GM23248 (cell line): Measurements from ENCODE around the gene C6orf120. TPM values are rescaled to one million over a fixed set of nuclear protein-coding genes. Genes with fewer than 3 reads are reported as not detected.

ENCODE experiments used
- DNase-seq: peaks from one replicate; pipeline ENCODE4 v3.0.0-alpha.2; 2015
- H2AFZ ChIP-seq: fragments of 200-600 bp; sonication (generic); 2 replicates; pipeline ENCODE4 v1.6.1; 2016; ENCODE audit warnings: antibody characterized with exemption
- H3F3A ChIP-seq: fragments of 200-600 bp; sonication (generic); 2 replicates; pipeline ENCODE4 v1.6.1; 2016; ENCODE audit warnings: mild to moderate bottlenecking, antibody characterized with exemption, mixed run types; ENCODE audit not compliant: insufficient read depth
- H3K27ac ChIP-seq: fragments of 200-600 bp; sonication (generic); 2 replicates; pipeline ENCODE4 v1.5.1; 2016; ENCODE audit warnings: mild to moderate bottlenecking
- H3K27me3 ChIP-seq: fragments of 200-600 bp; sonication (generic); replicated peaks from 2 replicates; pipeline ENCODE4 v1.6.1; 2016; ENCODE audit warnings: mild to moderate bottlenecking; ENCODE audit not compliant: insufficient read depth
- H3K36me3 ChIP-seq: fragments of 200-600 bp; sonication (generic); 2 replicates; pipeline ENCODE4 v1.6.1; 2016; ENCODE audit warnings: low read depth, mild to moderate bottlenecking
- H3K4me1 ChIP-seq: fragments of 200-600 bp; sonication (generic); 2 replicates; pipeline ENCODE4 v1.6.1; 2016; ENCODE audit warnings: mild to moderate bottlenecking; ENCODE audit not compliant: insufficient read depth
- H3K4me2 ChIP-seq: fragments of 200-600 bp; sonication (generic); one replicate; pipeline ENCODE4 v1.6.1; 2016; ENCODE audit warnings: mild to moderate bottlenecking; ENCODE audit not compliant: unreplicated experiment
- H3K4me3 ChIP-seq: fragments of 200-600 bp; sonication (generic); 2 replicates; pipeline ENCODE4 v1.5.1; 2016; ENCODE audit warnings: mild to moderate bottlenecking
- H3K79me2 ChIP-seq: fragments of 200-600 bp; sonication (generic); 2 replicates; pipeline ENCODE4 v1.6.1; 2016; ENCODE audit warnings: mild to moderate bottlenecking; ENCODE audit not compliant: insufficient read depth
- H3K9ac ChIP-seq: fragments of 200-600 bp; sonication (generic); 2 replicates; pipeline ENCODE4 v1.6.1; 2016; ENCODE audit warnings: mild to moderate bottlenecking
- H3K9me2 ChIP-seq: fragments of 200-600 bp; sonication (generic); 2 replicates; pipeline ENCODE4 v1.6.1; 2016; ENCODE audit warnings: mixed run types, mild to moderate bottlenecking, moderate library complexity; ENCODE audit not compliant: insufficient read depth
- H3K9me3 ChIP-seq: fragments of 200-600 bp; sonication (generic); one replicate; pipeline ENCODE4 v1.6.1; 2017; ENCODE audit warnings: low read depth
- H4K20me1 ChIP-seq: fragments of 200-600 bp; sonication (generic); 2 replicates; pipeline ENCODE4 v1.6.0; 2016; ENCODE audit not compliant: insufficient read depth
- EZH2 ChIP-seq: fragments of 200-600 bp; sonication (generic); IDR thresholded peaks from 2 replicates; pipeline ENCODE4 v1.6.1; 2018; ENCODE audit warnings: antibody characterized with exemption, mild to moderate bottlenecking; ENCODE audit not compliant: insufficient read depth, poor library complexity, severe bottlenecking
- EZH2phosphoT487 ChIP-seq: fragments of 200-600 bp; sonication (generic); IDR thresholded peaks from 2 replicates; pipeline ENCODE4 v1.6.1; 2018; ENCODE audit warnings: antibody characterized with exemption, moderate library complexity, mild to moderate bottlenecking, low read depth; ENCODE audit not compliant: insufficient read depth
- WGBS, 2 experiments: methylation state at CpG; one replicate each; pipeline ENCODE4 v1.1.6; 2015 to 2017; ENCODE audit warnings: low lambda C conversion rate in 2 of 2, low coverage in 1 of 2; ENCODE audit errors: missing lambda C conversion rate in 2 of 2; 5-methylcytosine and 5-hydroxymethylcytosine counted together
- in situ Hi-C: fragments of 300-500 bp; cut with MboI; formaldehyde crosslinking; loops from 2 replicates; pipeline ENCODE4 v1.15.0; 2020
- polyA plus RNA-seq: library from polyadenylated mRNA; unstranded; fragments of >200 nt; fragmentation: Nextera tagmentation; extraction: Ambion mirVana; gene quantifications from 2 replicates; pipeline ENCODE4 v1.2.1, GENCODE V29; 2016
- total RNA-seq: library from RNA; depleted of rRNA; stranded (reverse); fragments of >200 nt; shearing (Covaris generic); gene quantifications from 2 replicates; pipeline ENCODE4 v1.2.3, GENCODE V29; 2014

Gene C6orf120
- total and polyA plus RNA-seq, 2 experiments from 2014 or later, result 39.4 to 72.7 TPM

- H3F3A ChIP-seq, result peaks cover 44% of the 10 kb centered on the region; the same call in 1 of the 2 replicates
- H3K36me3 ChIP-seq, result peaks cover 15% of the 10 kb centered on the region; the same call in 1 of the 2 replicates
- H3K4me2 ChIP-seq, result peak overlapping the region; percentile 97
- peak overlapping the region; percentile 93 for H3K4me3 ChIP-seq
- no peak for TF ChIP-seq EZH2
- TF ChIP-seq EZH2phosphoT487, result no peak
- H3K9me3 ChIP-seq, result no peaks in the 10 kb centered on the region
- H4K20me1 ChIP-seq, result peaks cover 6% of the 10 kb centered on the region; the same call in 1 of the 2 replicates
- H3K27me3 ChIP-seq, result no peaks in the 10 kb centered on the region
- in situ Hi-C loops, result no loop called here
- H3K9me2 ChIP-seq, result no peaks in the 10 kb centered on the region
- H3K27ac ChIP-seq, result peak overlapping the region; percentile 84
- H2AFZ ChIP-seq, result peak overlapping the region; percentile 96
- DNase-seq, result peak; percentile 53
- peaks cover 70% of the 10 kb centered on the region for H3K79me2 ChIP-seq
- H3K9ac ChIP-seq, result peak overlapping the region; percentile 96
- peaks cover 35% of the 10 kb centered on the region for H3K4me1 ChIP-seq
- 1 to 2% methylated on average over 22 of the region's 22 CpGs for WGBS, 2 experiments
Observed at GRCh38 chr6:169702840-169703246, 917 bp downstream of the C6orf120 start.

GRCh38 chr6:169707772-169708171 is 5.8 kb downstream of the C6orf120 start:
- Histone ChIP-seq H3F3A (peaks cover 44% of the 10 kb centered on the region; the same call in 1 of the 2 replicates), H4K20me1 (peaks cover 6% of the 10 kb centered on the region; the same call in 1 of the 2 replicates), H3K27ac (no peak overlapping the region), H3K9ac (no peak overlapping the region), H3K79me2 (peaks cover 36% of the 10 kb centered on the region), H3K27me3 (no peaks in the 10 kb centered on the region), H3K4me2 (no peak overlapping the region), H3K36me3 (peaks cover 20% of the 10 kb centered on the region; the same call in 1 of the 2 replicates), H2AFZ (no peak overlapping the region), H3K4me1 (peaks cover 27% of the 10 kb centered on the region), H3K4me3 (no peak overlapping the region), H3K9me2 (no peaks in the 10 kb centered on the region), H3K9me3 (no peaks in the 10 kb centered on the region)
- in situ Hi-C loops, result no loop called here
- WGBS, 2 experiments, result 98 to 100% methylated on average over 2 of the region's 2 CpGs
- TF ChIP-seq EZH2, result no peak
- no peak for TF ChIP-seq EZH2phosphoT487
- no peak for DNase-seq

GRCh38 chr6:169709293-169709692 is 7.4 kb downstream of the C6orf120 start:
- Histone ChIP-seq H4K20me1 (0 out of 2 replicates have a peak, but pooled peaks cover 6% of the 10 kb centered on the region), H3K4me1 (peaks cover 13% of the 10 kb centered on the region), H3K4me2 (no peak overlapping the region), H3K27me3 (no peaks in the 10 kb centered on the region), H3K4me3 (no peak overlapping the region), H2AFZ (no peak overlapping the region), H3K27ac (no peak overlapping the region), H3F3A (peaks cover 37% of the 10 kb centered on the region; the same call in 1 of the 2 replicates), H3K79me2 (peaks cover 21% of the 10 kb centered on the region), H3K9ac (no peak overlapping the region), H3K9me3 (no peaks in the 10 kb centered on the region), H3K36me3 (peaks cover 10% of the 10 kb centered on the region), H3K9me2 (no peaks in the 10 kb centered on the region)
- TF ChIP-seq EZH2 (no peak), EZH2phosphoT487 (no peak)
- DNase-seq, result no peak
- in situ Hi-C loops, result no loop called here

GRCh38 chr6:169710009-169710408 is 8.1 kb downstream of the C6orf120 start:
- Histone ChIP-seq H3K36me3 (peaks cover 15% of the 10 kb centered on the region), H3K9me3 (no peaks in the 10 kb centered on the region), H3K4me1 (peaks cover 6% of the 10 kb centered on the region; the same call in 1 of the 2 replicates), H3K4me2 (no peak overlapping the region), H3K27me3 (no peaks in the 10 kb centered on the region), H4K20me1 (0 out of 2 replicates have a peak, but pooled peaks cover 2% of the 10 kb centered on the region), H3K27ac (no peak overlapping the region), H3K79me2 (peaks cover 14% of the 10 kb centered on the region), H3F3A (peaks cover 32% of the 10 kb centered on the region; the same call in 1 of the 2 replicates), H2AFZ (no peak overlapping the region), H3K9me2 (no peaks in the 10 kb centered on the region), H3K4me3 (no peak overlapping the region), H3K9ac (no peak overlapping the region)
- in situ Hi-C loops, result no loop called here
- TF ChIP-seq EZH2phosphoT487 (no peak), EZH2 (no peak)
- WGBS, 2 experiments, result 62 to 67% methylated on average over 3 of the region's 3 CpGs
- no peak for DNase-seq

GRCh38 chr6:169714178-169714577 is 12.3 kb downstream of the C6orf120 start:
- no peak overlapping the region for H3K4me3 ChIP-seq
- H2AFZ ChIP-seq, result no peak overlapping the region
- H3K4me2 ChIP-seq, result no peak overlapping the region
- no peaks in the 10 kb centered on the region for H4K20me1 ChIP-seq
- WGBS, 2 experiments, result 72 to 86% methylated on average over 2 of the region's 2 CpGs
- H3K9me2 ChIP-seq, result no peaks in the 10 kb centered on the region
- H3K27me3 ChIP-seq, result no peaks in the 10 kb centered on the region
- H3K79me2 ChIP-seq, result peaks cover 29% of the 10 kb centered on the region
- H3K9ac ChIP-seq, result no peak overlapping the region
- in situ Hi-C loops, result no loop called here
- H3K36me3 ChIP-seq, result peaks cover 25% of the 10 kb centered on the region
- DNase-seq, result no peak
- no peaks in the 10 kb centered on the region for H3K9me3 ChIP-seq
- 0 out of 2 replicates have a peak, but pooled peaks cover 2% of the 10 kb centered on the region for H3F3A ChIP-seq
- no peaks in the 10 kb centered on the region for H3K4me1 ChIP-seq
- TF ChIP-seq EZH2 (no peak), EZH2phosphoT487 (no peak)
- H3K27ac ChIP-seq, result no peak overlapping the region
